ENCODE measurements around the gene C12orf43.

GRCh38 chr12:121034616-121035305 is 18.5 kb upstream of the C12orf43 start:
- TF ChIP-seq, protein P1, sequence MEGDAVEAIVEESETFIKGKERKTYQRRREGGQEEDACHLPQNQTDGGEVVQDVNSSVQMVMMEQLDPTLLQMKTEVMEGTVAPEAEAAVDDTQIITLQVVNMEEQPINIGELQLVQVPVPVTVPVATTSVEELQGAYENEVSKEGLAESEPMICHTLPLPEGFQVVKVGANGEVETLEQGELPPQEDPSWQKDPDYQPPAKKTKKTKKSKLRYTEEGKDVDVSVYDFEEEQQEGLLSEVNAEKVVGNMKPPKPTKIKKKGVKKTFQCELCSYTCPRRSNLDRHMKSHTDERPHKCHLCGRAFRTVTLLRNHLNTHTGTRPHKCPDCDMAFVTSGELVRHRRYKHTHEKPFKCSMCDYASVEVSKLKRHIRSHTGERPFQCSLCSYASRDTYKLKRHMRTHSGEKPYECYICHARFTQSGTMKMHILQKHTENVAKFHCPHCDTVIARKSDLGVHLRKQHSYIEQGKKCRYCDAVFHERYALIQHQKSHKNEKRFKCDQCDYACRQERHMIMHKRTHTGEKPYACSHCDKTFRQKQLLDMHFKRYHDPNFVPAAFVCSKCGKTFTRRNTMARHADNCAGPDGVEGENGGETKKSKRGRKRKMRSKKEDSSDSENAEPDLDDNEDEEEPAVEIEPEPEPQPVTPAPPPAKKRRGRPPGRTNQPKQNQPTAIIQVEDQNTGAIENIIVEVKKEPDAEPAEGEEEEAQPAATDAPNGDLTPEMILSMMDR (conservative IDR thresholded peaks at IDR 0.05 in 1 of 2, IDR thresholded peaks at IDR 0.05 in 1 of 2; ENCODE audit: extremely low read depth in 1 of 2, insufficient read depth in 1 of 2, low read depth in 1 of 2, low read length in 2 of 2), result no peak
- TF ChIP-seq EZH2 (IDR thresholded peaks at IDR 0.05; ENCODE audit: borderline replicate concordance, low read length), result no peak
